Caco-2 (cell line): ENCODE data around the gene EPS8L2. TPM values are rescaled to one million over a fixed set of nuclear protein-coding genes. Genes with fewer than 3 reads are reported as not detected.

Experiments used
- BruUV-seq: library from RNA; stranded (reverse); fragments of 400-500 nt; replicated peaks from 2 replicates; lab custom pipeline; 2021; lab: Mats Ljungman, UMichigan
- CTCF ChIA-PET: fragments of 300-600 bp; sonication (Branson Sonifier 250); formaldehyde crosslinking; loops from one replicate; lab custom pipeline; 2022; ENCODE audit warnings: antibody characterized with exemption; lab: Charles Lee
- POLR2A ChIA-PET: fragments of 300-600 bp; sonication (Branson Sonifier 250); formaldehyde crosslinking; loops from one replicate; lab custom pipeline; 2022; ENCODE audit warnings: antibody characterized with exemption; lab: Charles Lee
- DNase-seq, 2 experiments: peaks; one replicate each; pipeline versions ENCODE4 v3.0.0 to v3.0.0-alpha.2; 2020 to 2022
- H3K27me3 ChIP-seq: replicated peaks from 2 replicates; pipeline ENCODE4 v1.6.0; 2011; ENCODE audit warnings: low read length; ENCODE audit not compliant: control insufficient read depth, insufficient read depth
- H3K36me3 ChIP-seq: 2 replicates; pipeline ENCODE4 v1.5.1; 2011; ENCODE audit warnings: low read length; ENCODE audit not compliant: control insufficient read depth, insufficient read depth
- H3K4me1 ChIP-seq: fragments of 250-450 bp; sonication (Bioruptor Pico); 2 replicates; pipeline ENCODE4 v1.5.1; 2020; ENCODE audit warnings: mild to moderate bottlenecking
- H3K4me3 ChIP-seq: 2 replicates; pipeline ENCODE4 v1.5.1; 2011; ENCODE audit warnings: low read depth, mild to moderate bottlenecking, control low read depth, low read length
- H3K9me3 ChIP-seq: fragments of 250-450 bp; sonication (Bioruptor Pico); 2 replicates; pipeline ENCODE4 v1.5.1; 2020; ENCODE audit warnings: mild to moderate bottlenecking, moderate library complexity
- H3K27ac Mint-ChIP-seq: one replicate; pipeline ENCODE4 v1.8.0; 2022; ENCODE audit warnings: mixed read lengths; ENCODE audit not compliant: unreplicated experiment
- H3K27me3 Mint-ChIP-seq: one replicate; pipeline ENCODE4 v1.8.0; 2022; ENCODE audit warnings: mixed read lengths; ENCODE audit not compliant: insufficient read depth, unreplicated experiment
- H3K36me3 Mint-ChIP-seq: one replicate; pipeline ENCODE4 v1.8.0; 2022; ENCODE audit warnings: mild to moderate bottlenecking, mixed read lengths; ENCODE audit not compliant: insufficient read depth, unreplicated experiment
- H3K4me1 Mint-ChIP-seq: one replicate; pipeline ENCODE4 v1.8.0; 2022; ENCODE audit warnings: low read depth, mixed read lengths; ENCODE audit not compliant: unreplicated experiment
- H3K4me3 Mint-ChIP-seq: one replicate; pipeline ENCODE4 v1.8.0; 2022; ENCODE audit warnings: mild to moderate bottlenecking, moderate library complexity, mixed read lengths; ENCODE audit not compliant: unreplicated experiment
- H3K9me3 Mint-ChIP-seq: one replicate; pipeline ENCODE4 v1.8.0; 2022; ENCODE audit warnings: mixed read lengths; ENCODE audit not compliant: unreplicated experiment
- CTCF ChIP-seq, 2 experiments: fragments of 200-600 bp in 1 of 2; IDR thresholded peaks; 1 replicate in 1 of 2; 2 replicates in 1 of 2; pipeline versions ENCODE4 v1.5.1 to v1.8.0; 2011 to 2022; ENCODE audit warnings: antibody characterized with exemption in 1 of 2, control low read depth in 1 of 2, inconsistent platforms in 1 of 2, low read depth in 1 of 2, low read length in 1 of 2, mild to moderate bottlenecking in 1 of 2, moderate library complexity in 1 of 2; ENCODE audit not compliant: insufficient read depth in 1 of 2, severe bottlenecking in 1 of 2, unreplicated experiment in 1 of 2
- intact Hi-C: fragments of 100-400 bp; cut with micrococcal nuclease; formaldehyde crosslinking; loops from one replicate; pipeline ENCODE4 v1.10.0; 2022; ENCODE audit not compliant: unreplicated experiment
- total RNA-seq: library from RNA; stranded (reverse); gene quantifications from 2 replicates; pipeline ENCODE4 v1.2.3, GENCODE V29; 2022

EPS8L2 gene
- total RNA-seq, 1 experiment from 2014 or later: 224 TPM

- H3K4me3 Mint-ChIP-seq: peak overlapping the region; percentile 80
- no peaks in the 10 kb centered on the region for H3K27me3 ChIP-seq
- TSS peak; percentile 43 for BruUV-seq
- H3K36me3 Mint-ChIP-seq: peaks cover 27% of the 10 kb centered on the region
- no peak for DNase-seq
- no peak overlapping the region for H3K27ac Mint-ChIP-seq
- no peaks in the 10 kb centered on the region for H3K9me3 Mint-ChIP-seq
- intact Hi-C loops: no loop called here
- H3K9me3 ChIP-seq: no peaks in the 10 kb centered on the region
- H3K4me1 ChIP-seq: peaks cover 13% of the 10 kb centered on the region
- POLR2A ChIA-PET: interaction anchor here (0.5 to 1.1 kb wide), 8 partner anchors 22 to 201 kb away, joined by 3 to 14 read pairs (median 6); partner anchors contain the start of genes DEAF1, PHRF1, RPLP2 and TALDO1
- CTCF ChIA-PET: interaction anchor here (0.5 to 0.9 kb wide), 5 partner anchors 9 to 81 kb away, joined by 3 to 5 read pairs (median 4); partner anchors contain the start of gene TMEM80
- peaks cover 3% of the 10 kb centered on the region for H3K36me3 ChIP-seq
- peak in 1 of 2 experiments; percentile 39 for TF ChIP-seq CTCF (IDR thresholded peaks at IDR 0.05; ENCODE audit: insufficient read depth in 1 of 2, low read depth in 1 of 2, low read length in 1 of 2, severe bottlenecking in 1 of 2, unreplicated experiment in 1 of 2)
- H3K27me3 Mint-ChIP-seq: no peaks in the 10 kb centered on the region
- no peaks in the 10 kb centered on the region for H3K4me1 Mint-ChIP-seq
- H3K4me3 ChIP-seq: peak overlapping the region; percentile 89
Measured at GRCh38 chr11:776561-777287, 70.7 kb downstream of the EPS8L2 start.

Other genes with a start within 250 kb of the EPS8L2 start
- 134 and 136 TPM in 2 replicates for gene RNH1, start 199.0 kb upstream of the EPS8L2 start, total RNA-seq
- 60.2 and 69.0 TPM in 2 replicates for gene HRAS, start 170.7 kb upstream of the EPS8L2 start, total RNA-seq
- gene LRRC56, start 168.7 kb upstream of the EPS8L2 start, total RNA-seq: 4.3 and 4.4 TPM in 2 replicates
- 11.9 and 13.8 TPM in 2 replicates for gene LMNTD2, start 145.5 kb upstream of the EPS8L2 start, total RNA-seq
- 61.1 and 65.5 TPM in 2 replicates for gene RASSF7, start 145.3 kb upstream of the EPS8L2 start, total RNA-seq
- 43.9 and 46.8 TPM in 2 replicates for gene PHRF1, start 129.8 kb upstream of the EPS8L2 start, total RNA-seq
- 27.2 and 31.2 TPM in 2 replicates for gene IRF7, start 90.3 kb upstream of the EPS8L2 start, total RNA-seq
- gene CDHR5, start 81.3 kb upstream of the EPS8L2 start, total RNA-seq: 30.2 and 42.0 TPM in 2 replicates
- gene SCT, start 79.0 kb upstream of the EPS8L2 start, total RNA-seq: not detected in 2 replicates
- gene DRD4, start 69.0 kb upstream of the EPS8L2 start, total RNA-seq: 1.0 and 1.1 TPM in 2 replicates
- gene DEAF1, start 11.0 kb upstream of the EPS8L2 start, total RNA-seq: 50.6 and 56.6 TPM in 2 replicates
- 70.3 and 74.7 TPM in 2 replicates for gene TMEM80, start 10.4 kb upstream of the EPS8L2 start, total RNA-seq
- 293 and 300 TPM in 2 replicates for gene TALDO1, start 41.2 kb downstream of the EPS8L2 start, total RNA-seq
- gene GATD1, start 71.3 kb downstream of the EPS8L2 start, total RNA-seq: 85.0 and 91.5 TPM in 2 replicates
- gene CEND1, start 83.9 kb downstream of the EPS8L2 start, total RNA-seq: not detected in 2 replicates
- 31.8 and 37.6 TPM in 2 replicates for gene SLC25A22, start 92.0 kb downstream of the EPS8L2 start, total RNA-seq
- gene PIDD1, start 99.0 kb downstream of the EPS8L2 start, total RNA-seq: 21.3 and 25.3 TPM in 2 replicates
- 2,622 and 2,843 TPM in 2 replicates for gene RPLP2, start 103.7 kb downstream of the EPS8L2 start, total RNA-seq
- gene PNPLA2, start 112.7 kb downstream of the EPS8L2 start, total RNA-seq: 84.7 and 93.6 TPM in 2 replicates
- gene CRACR2B, start 121.7 kb downstream of the EPS8L2 start, total RNA-seq: 15.4 and 16.3 TPM in 2 replicates
- gene CD151, start 126.7 kb downstream of the EPS8L2 start, total RNA-seq: 268 and 302 TPM in 2 replicates
- gene POLR2L, start 136.3 kb downstream of the EPS8L2 start, total RNA-seq: 139 and 141 TPM in 2 replicates
- 84.5 and 95.9 TPM in 2 replicates for gene TSPAN4, start 136.6 kb downstream of the EPS8L2 start, total RNA-seq
- gene CHID1, start 204.6 kb downstream of the EPS8L2 start, total RNA-seq: 166 and 180 TPM in 2 replicates
- 122 and 130 TPM in 2 replicates for gene AP2A2, start 219.6 kb downstream of the EPS8L2 start, total RNA-seq